Measurements from ENCODE around the gene ELMOD1.

DNA sequence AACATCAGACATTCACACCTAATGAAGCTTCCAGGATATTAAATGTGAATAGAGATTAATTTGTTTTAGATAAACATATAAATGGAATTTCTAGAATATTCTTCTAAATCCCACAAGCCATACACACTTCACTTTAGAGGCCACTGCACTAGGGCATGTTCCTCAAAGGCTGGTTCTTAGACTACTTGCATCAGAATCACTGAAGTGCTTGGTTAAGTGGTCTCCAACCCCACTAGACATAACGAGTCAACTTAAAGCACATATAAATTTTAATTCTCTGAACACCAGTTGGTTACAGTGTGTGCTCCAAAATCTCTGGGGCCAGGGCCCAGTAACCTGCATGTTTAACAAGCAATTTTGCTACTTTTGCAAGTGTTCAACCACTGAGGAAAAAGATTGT lies 17.5 kb upstream of the ELMOD1 start:
- TF ChIP-seq CTCF (IDR thresholded peaks at IDR 0.05), result no peak
- no peak for TF ChIP-seq EP300 (IDR thresholded peaks at IDR 0.05)
- no peak for TF ChIP-seq POLR2A (IDR thresholded peaks at IDR 0.05)

Data from ovary (tissue), 3 donors.